ENCODE data around the gene OR2M7. TPM values are rescaled to one million over a fixed set of nuclear protein-coding genes. Genes with fewer than 3 reads are reported as not detected.
"Not testable (repeated sequence)": the region's sequence is repeated elsewhere in the genome, so short reads cannot be mapped to it uniquely, and the experiment has no call there.

Gene OR2M7
- total RNA-seq, 2 experiments from 2014 or later = not detected

DNA sequence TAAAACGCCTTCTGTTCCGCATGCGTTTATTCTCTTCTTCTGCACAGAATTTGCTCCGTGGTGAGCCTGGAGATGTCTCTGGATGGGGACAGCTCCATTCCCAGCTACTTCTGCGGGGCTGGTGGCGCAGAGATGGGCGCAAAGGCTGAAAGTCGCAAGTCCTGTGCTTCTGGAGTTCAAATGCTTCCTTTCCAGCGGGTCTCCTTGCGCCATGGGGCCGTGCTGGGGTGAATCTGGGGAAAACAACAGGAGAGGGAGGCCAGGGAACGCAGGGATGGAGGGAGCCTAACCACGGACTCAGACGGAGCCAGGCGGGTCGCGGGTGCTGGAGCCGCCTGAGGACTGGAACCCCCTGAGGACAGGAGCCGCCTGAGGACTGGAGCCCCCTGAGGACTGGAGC lies 18.3 kb downstream of the OR2M7 start:
- Histone ChIP-seq H3K4me1 (ENCODE audit: insufficient read depth, low read length, poor library complexity, severe bottlenecking) (no peaks in the 10 kb centered on the region), H3K4me3 (ENCODE audit: low read depth, low read length, poor library complexity, severe bottlenecking) (no peak overlapping the region), H3K27ac (ENCODE audit: low read depth, low read length, poor library complexity, severe bottlenecking) (no peak overlapping the region), H2AFZ (ENCODE audit: low read length) (no peak overlapping the region), H3K9me2 (ENCODE audit: insufficient read depth, low read length) (no peaks in the 10 kb centered on the region), H3K36me3 (ENCODE audit: insufficient read depth, low read length) (no peaks in the 10 kb centered on the region), H3K4me2 (ENCODE audit: low read length) (no peak overlapping the region), H4K20me1 (ENCODE audit: insufficient read depth, low read length) (no peaks in the 10 kb centered on the region), H3K79me2 (ENCODE audit: insufficient read depth, low read depth, low read length) (no peaks in the 10 kb centered on the region), H3K9me3 (ENCODE audit: low read length) (no peaks in the 10 kb centered on the region)
- intact Hi-C loops (cut with micrococcal nuclease; ENCODE audit: unreplicated experiment) = no loop called here
- ChIA-PET POLR2A (no interaction called here), CTCF (ENCODE audit: unreplicated experiment) (no interaction called here)
- no peak for TF ChIP-seq EZH2phosphoT487 (IDR thresholded peaks at IDR 0.05; ENCODE audit: borderline replicate concordance, low read depth, low read length)
- TF ChIP-seq, protein P1, sequence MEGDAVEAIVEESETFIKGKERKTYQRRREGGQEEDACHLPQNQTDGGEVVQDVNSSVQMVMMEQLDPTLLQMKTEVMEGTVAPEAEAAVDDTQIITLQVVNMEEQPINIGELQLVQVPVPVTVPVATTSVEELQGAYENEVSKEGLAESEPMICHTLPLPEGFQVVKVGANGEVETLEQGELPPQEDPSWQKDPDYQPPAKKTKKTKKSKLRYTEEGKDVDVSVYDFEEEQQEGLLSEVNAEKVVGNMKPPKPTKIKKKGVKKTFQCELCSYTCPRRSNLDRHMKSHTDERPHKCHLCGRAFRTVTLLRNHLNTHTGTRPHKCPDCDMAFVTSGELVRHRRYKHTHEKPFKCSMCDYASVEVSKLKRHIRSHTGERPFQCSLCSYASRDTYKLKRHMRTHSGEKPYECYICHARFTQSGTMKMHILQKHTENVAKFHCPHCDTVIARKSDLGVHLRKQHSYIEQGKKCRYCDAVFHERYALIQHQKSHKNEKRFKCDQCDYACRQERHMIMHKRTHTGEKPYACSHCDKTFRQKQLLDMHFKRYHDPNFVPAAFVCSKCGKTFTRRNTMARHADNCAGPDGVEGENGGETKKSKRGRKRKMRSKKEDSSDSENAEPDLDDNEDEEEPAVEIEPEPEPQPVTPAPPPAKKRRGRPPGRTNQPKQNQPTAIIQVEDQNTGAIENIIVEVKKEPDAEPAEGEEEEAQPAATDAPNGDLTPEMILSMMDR (conservative IDR thresholded peaks at IDR 0.05; ENCODE audit: low read length) = no peak
- BruUV-seq (replicated peaks) = no TSS peak
- DNase-seq (ENCODE audit: low spot score) = no peak

DNA sequence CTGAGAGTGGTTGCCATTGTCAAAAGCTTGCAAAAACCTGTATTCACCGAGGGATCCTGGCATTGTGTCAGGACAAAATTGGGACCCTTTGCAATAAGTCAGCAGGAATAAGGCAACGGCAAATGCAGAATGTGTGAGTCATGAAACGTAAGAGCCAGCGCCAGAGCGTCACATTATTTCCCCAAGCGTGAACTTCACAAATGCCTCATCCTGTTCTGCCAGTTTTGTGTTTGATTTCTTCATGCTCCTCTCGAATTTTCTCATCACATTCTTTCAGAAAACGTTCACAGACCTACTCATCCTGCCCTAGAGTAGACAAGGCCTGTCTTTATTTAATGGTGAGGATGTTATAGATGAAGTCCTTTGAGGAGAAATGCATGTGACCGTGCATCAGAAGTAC lies 18.7 kb downstream of the OR2M7 start:
- H3K4me3 ChIP-seq (ENCODE audit: low read depth, low read length, poor library complexity, severe bottlenecking); H3K79me2 ChIP-seq (ENCODE audit: insufficient read depth, low read depth, low read length); H2AFZ ChIP-seq (ENCODE audit: low read length); H4K20me1 ChIP-seq (ENCODE audit: insufficient read depth, low read length); POLR2A ChIA-PET; BruUV-seq (replicated peaks); intact Hi-C loops (cut with micrococcal nuclease; ENCODE audit: unreplicated experiment); CTCF ChIA-PET (ENCODE audit: unreplicated experiment); H3K36me3 ChIP-seq (ENCODE audit: insufficient read depth, low read length); H3K9me2 ChIP-seq (ENCODE audit: insufficient read depth, low read length); H3K9me3 ChIP-seq (ENCODE audit: low read length); H3K4me1 ChIP-seq (ENCODE audit: insufficient read depth, low read length, poor library complexity, severe bottlenecking); H3K27ac ChIP-seq (ENCODE audit: low read depth, low read length, poor library complexity, severe bottlenecking); DNase-seq (ENCODE audit: low spot score); H3K4me2 ChIP-seq (ENCODE audit: low read length): not testable (repeated sequence)

DNA sequence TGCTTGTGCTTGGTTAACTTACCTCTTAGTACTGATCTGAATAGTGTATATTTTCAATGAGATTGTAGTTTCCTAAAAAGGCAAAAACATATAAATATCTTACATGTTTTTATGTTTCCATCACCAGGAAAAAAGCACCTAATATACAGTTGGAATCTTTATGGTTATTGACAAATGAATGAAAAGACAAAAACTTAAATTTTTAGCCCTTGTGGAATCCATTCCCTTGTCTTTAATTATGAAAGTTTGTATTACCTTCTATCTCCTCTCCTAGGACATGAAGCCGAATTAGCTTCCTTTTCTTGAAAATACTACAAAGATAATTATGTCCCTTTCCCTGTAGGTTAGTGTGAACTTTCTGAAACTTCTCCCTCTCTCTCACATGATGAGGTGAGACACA lies 21.0 kb downstream of the OR2M7 start, which contains the start of gene OR2T12:
OR2T12 (minus strand) TSS at position 101 of the 400 bp plus-strand sequence. CDS start 7,846 bp downstream, outside the sequence.
- BruUV-seq (replicated peaks) = no TSS peak
- Histone ChIP-seq H3K4me2 (ENCODE audit: low read length) (no peak within 1 kb of the TSS), H2AFZ (ENCODE audit: low read length) (no peak within 1 kb of the TSS), H3K36me3 (ENCODE audit: insufficient read depth, low read length) (no peaks in the 10 kb centered on the region), H4K20me1 (ENCODE audit: insufficient read depth, low read length) (no peaks in the 10 kb centered on the region), H3K27ac (ENCODE audit: low read depth, low read length, poor library complexity, severe bottlenecking) (no peak within 1 kb of the TSS), H3K9me3 (ENCODE audit: low read length) (no peaks in the 10 kb centered on the region), H3K4me3 (ENCODE audit: low read depth, low read length, poor library complexity, severe bottlenecking) (no peak within 1 kb of the TSS), H3K79me2 (ENCODE audit: insufficient read depth, low read depth, low read length) (no peaks in the 10 kb centered on the region), H3K4me1 (ENCODE audit: insufficient read depth, low read length, poor library complexity, severe bottlenecking) (no peaks in the 10 kb centered on the region), H3K9me2 (ENCODE audit: insufficient read depth, low read length) (no peaks in the 10 kb centered on the region)
- POLR2A ChIA-PET = no interaction called here
- intact Hi-C loops (cut with micrococcal nuclease; ENCODE audit: unreplicated experiment) = no loop called here
- no peak for DNase-seq (ENCODE audit: low spot score)
- CTCF ChIA-PET (ENCODE audit: unreplicated experiment) = no interaction called here
- no peak for TF ChIP-seq EZH2phosphoT487 (IDR thresholded peaks at IDR 0.05; ENCODE audit: borderline replicate concordance, low read depth, low read length)
- TF ChIP-seq, protein P1 (conservative IDR thresholded peaks at IDR 0.05; ENCODE audit: low read length) = no peak
